ENCODE data around the gene NMT1. TPM values are rescaled to one million over a fixed set of nuclear protein-coding genes. Genes with fewer than 3 reads are reported as not detected.
A peak's percentile ranks its signal among the peaks of the same experiment; 100 is the strongest.

The NMT1 gene
- total and polyA plus RNA-seq, 2 of the 13 experiments (the other 11 are each of a cell fraction or from before 2014, with no cell fraction given): 75.7 to 142 TPM

DNA sequence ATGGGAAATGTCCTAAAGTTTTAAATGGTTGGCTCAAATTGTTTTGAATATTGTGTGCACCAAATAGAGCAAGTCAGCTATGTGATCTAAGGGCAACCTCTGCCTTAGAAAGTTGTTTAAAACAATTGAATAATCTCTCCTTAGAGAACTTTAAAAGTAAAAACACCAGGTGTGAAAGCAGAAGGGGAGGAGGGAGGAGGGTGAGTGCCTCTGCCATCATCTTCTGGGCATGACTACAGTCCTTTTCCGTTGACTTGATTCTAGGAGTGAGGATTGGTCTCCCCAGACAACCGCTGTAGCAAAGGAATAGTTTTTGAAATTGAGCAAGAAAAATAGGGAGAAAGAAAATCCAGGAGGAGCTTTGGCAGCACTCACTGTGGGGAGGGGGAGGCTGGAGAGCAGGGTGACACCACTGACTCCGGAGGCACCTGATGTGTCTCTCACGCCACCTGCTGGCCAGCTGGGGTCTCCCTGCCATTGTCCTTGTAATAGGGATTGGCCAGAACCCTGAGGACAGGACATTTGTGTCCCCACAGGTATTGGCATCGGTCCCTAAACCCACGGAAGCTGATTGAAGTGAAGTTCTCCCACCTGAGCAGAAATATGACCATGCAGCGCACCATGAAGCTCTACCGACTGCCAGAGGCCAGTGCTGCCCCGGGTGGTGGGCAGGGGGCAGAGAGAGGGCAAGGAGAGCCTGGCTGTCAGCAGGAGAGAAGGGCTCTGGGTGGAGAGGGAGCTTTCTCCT, 37.9 kb downstream of the NMT1 start (continued):
- peak; percentile 43 for TF ChIP-seq YY1 (IDR thresholded peaks at IDR 0.05; ENCODE audit: insufficient read depth, insufficient replicate concordance, low read depth, low read length)
- peak; percentile 47 for TF ChIP-seq FOXA3 (CRISPR knock-in tag; IDR thresholded peaks at IDR 0.05)
- TF ChIP-seq AHR (CRISPR knock-in tag; IDR thresholded peaks at IDR 0.05): peak; percentile 56; the same call in 1 of the 2 replicates
- peak; percentile 31; the same call in 1 of the 2 replicates for TF ChIP-seq RARA (CRISPR knock-in tag; IDR thresholded peaks at IDR 0.05)
- no peak for TF ChIP-seq KDM4B (CRISPR knock-in tag; IDR thresholded peaks at IDR 0.05)
- TF ChIP-seq ZBTB7B (CRISPR knock-in tag; IDR thresholded peaks at IDR 0.05): no peak
- TF ChIP-seq ZNF556 (CRISPR knock-in tag; IDR thresholded peaks at IDR 0.05; ENCODE audit: borderline replicate concordance): no peak
- TF ChIP-seq ZNF124 (CRISPR knock-in tag; IDR thresholded peaks at IDR 0.05): no peak
- no peak for TF ChIP-seq NR3C1 (CRISPR knock-in tag; IDR thresholded peaks at IDR 0.05)
- TF ChIP-seq PRPF4 (IDR thresholded peaks at IDR 0.05; ENCODE audit: low read depth, low read length, poor library complexity, severe bottlenecking): no peak
- no peak for TF ChIP-seq ZBTB37 (CRISPR knock-in tag; IDR thresholded peaks at IDR 0.05)
- TF ChIP-seq RORA (CRISPR knock-in tag; IDR thresholded peaks at IDR 0.05): no peak
- TF ChIP-seq ZNF10 (CRISPR knock-in tag; IDR thresholded peaks at IDR 0.05; ENCODE audit: borderline replicate concordance, low read depth): no peak
- no peak for TF ChIP-seq TMF1 (CRISPR knock-in tag; IDR thresholded peaks at IDR 0.05; ENCODE audit: low read depth)
- no peak for TF ChIP-seq POLR2A (IDR thresholded peaks at IDR 0.05; ENCODE audit: insufficient read depth in 1 of 2, low read depth in 2 of 2, low read length in 2 of 2)
- no peak for TF ChIP-seq ZNF33A (CRISPR knock-in tag; IDR thresholded peaks at IDR 0.05; ENCODE audit: borderline replicate concordance)
- TF ChIP-seq ZNF225 (CRISPR knock-in tag; IDR thresholded peaks at IDR 0.05): no peak
- 0 out of 2 replicates have a peak, but pooled peaks have one; percentile 5 for TF ChIP-seq KDM3A (CRISPR knock-in tag; IDR thresholded peaks at IDR 0.05; ENCODE audit: low read depth)
- TF ChIP-seq CENPBD1 (CRISPR knock-in tag; IDR thresholded peaks at IDR 0.05; ENCODE audit: borderline replicate concordance, low read depth): no peak
- TF ChIP-seq ARNT2 (CRISPR knock-in tag; IDR thresholded peaks at IDR 0.05; ENCODE audit: low read depth): no peak
- TF ChIP-seq, protein P1, sequence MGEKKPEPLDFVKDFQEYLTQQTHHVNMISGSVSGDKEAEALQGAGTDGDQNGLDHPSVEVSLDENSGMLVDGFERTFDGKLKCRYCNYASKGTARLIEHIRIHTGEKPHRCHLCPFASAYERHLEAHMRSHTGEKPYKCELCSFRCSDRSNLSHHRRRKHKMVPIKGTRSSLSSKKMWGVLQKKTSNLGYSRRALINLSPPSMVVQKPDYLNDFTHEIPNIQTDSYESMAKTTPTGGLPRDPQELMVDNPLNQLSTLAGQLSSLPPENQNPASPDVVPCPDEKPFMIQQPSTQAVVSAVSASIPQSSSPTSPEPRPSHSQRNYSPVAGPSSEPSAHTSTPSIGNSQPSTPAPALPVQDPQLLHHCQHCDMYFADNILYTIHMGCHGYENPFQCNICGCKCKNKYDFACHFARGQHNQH (CRISPR knock-in tag; IDR thresholded peaks at IDR 0.05): no peak
- no peak for TF ChIP-seq ZNF101 (CRISPR knock-in tag; IDR thresholded peaks at IDR 0.05; ENCODE audit: borderline replicate concordance, low read depth)
- no peak for TF ChIP-seq RNF2 (conservative IDR thresholded peaks at IDR 0.05; ENCODE audit: low read depth)
- TF ChIP-seq SP5 (CRISPR knock-in tag; IDR thresholded peaks at IDR 0.05; ENCODE audit: borderline replicate concordance, low read depth): no peak
- TF ChIP-seq ELF3 (CRISPR knock-in tag; IDR thresholded peaks at IDR 0.05): peak; percentile 40; the same call in 1 of the 2 replicates
- TF ChIP-seq PCBP2 (optimal IDR thresholded peaks at IDR 0.05; ENCODE audit: low read depth, low read length, poor library complexity, severe bottlenecking): no peak
- TF ChIP-seq FLYWCH1 (CRISPR knock-in tag; IDR thresholded peaks at IDR 0.05): no peak
- TF ChIP-seq ZNF563 (CRISPR knock-in tag; IDR thresholded peaks at IDR 0.05): no peak
- TF ChIP-seq AGO2 (optimal IDR thresholded peaks at IDR 0.05; ENCODE audit: low read depth, low read length): no peak

Data from HepG2 (cell line).